Neural cell (in vitro differentiated cells): Measurements from ENCODE around the gene EGLN1.

Experiments
- EP300 ChIP-seq: fragments of 450-650 bp; conservative IDR thresholded peaks from 2 replicates; pipeline ENCODE4 v1.6.1; 2014; ENCODE audit warnings: antibody characterized with exemption, mild to moderate bottlenecking, moderate library complexity; ENCODE audit not compliant: poor library complexity, severe bottlenecking
- EZH2 ChIP-seq: fragments of 200-600, 300-800 bp; shearing (Covaris generic), sonication (generic); IDR thresholded peaks from 2 replicates; pipeline ENCODE4 v1.6.1; 2014; ENCODE audit warnings: antibody characterized with exemption, low read length, borderline replicate concordance, mild to moderate bottlenecking; ENCODE audit not compliant: insufficient read depth, poor library complexity, severe bottlenecking
- MXI1 ChIP-seq: fragments of 450-650 bp; conservative IDR thresholded peaks from 2 replicates; pipeline ENCODE4 v1.6.1; 2014; ENCODE audit warnings: antibody characterized with exemption, mild to moderate bottlenecking; ENCODE audit not compliant: poor library complexity, severe bottlenecking
- POLR2AphosphoS5 ChIP-seq: IDR thresholded peaks from 2 replicates; pipeline ENCODE4 v1.6.1; 2012
- RAD21 ChIP-seq: fragments of 450-650 bp; conservative IDR thresholded peaks from 2 replicates; pipeline ENCODE4 v1.6.1; 2014; ENCODE audit warnings: antibody characterized with exemption, mild to moderate bottlenecking, moderate library complexity
- SMC3 ChIP-seq: fragments of 450-650 bp; conservative IDR thresholded peaks from 2 replicates; pipeline ENCODE4 v1.6.1; 2014; ENCODE audit warnings: antibody characterized with exemption, mild to moderate bottlenecking, moderate library complexity; ENCODE audit not compliant: poor library complexity
- TAF1 ChIP-seq: IDR thresholded peaks from 2 replicates; pipeline ENCODE4 v1.6.1; 2012; ENCODE audit warnings: low read depth
- TF ChIP-seq, protein P1 (sequence below): fragments of 450-650 bp; IDR thresholded peaks from 2 replicates; pipeline ENCODE4 v1.5.1; 2014; ENCODE audit warnings: antibody characterized with exemption, mild to moderate bottlenecking, moderate library complexity; ENCODE audit not compliant: poor library complexity, severe bottlenecking
- TF ChIP-seq, protein P2 (sequence below): IDR thresholded peaks from 2 replicates; pipeline ENCODE4 v1.6.1; 2012; ENCODE audit warnings: borderline replicate concordance

DNA sequence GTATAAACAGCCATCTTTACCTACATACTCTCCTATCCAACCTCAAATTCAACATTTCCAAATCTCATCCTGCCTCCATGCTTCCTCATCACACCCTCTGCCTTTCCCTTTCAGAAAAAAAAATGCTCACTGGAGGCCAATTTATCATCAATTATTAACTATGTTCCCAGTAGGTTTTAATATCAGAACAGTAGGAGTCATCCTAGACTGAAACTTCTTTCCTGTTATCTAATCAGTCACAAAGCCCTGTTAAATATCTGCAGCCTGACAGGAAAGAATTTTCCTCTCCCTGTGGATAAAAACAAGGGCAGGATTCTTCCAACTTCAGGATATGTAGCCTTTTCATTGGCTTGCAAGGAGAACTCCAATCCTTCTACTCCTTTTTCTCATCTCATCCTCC, 28.4 kb downstream of the EGLN1 start:
- TF ChIP-seq, protein P1, sequence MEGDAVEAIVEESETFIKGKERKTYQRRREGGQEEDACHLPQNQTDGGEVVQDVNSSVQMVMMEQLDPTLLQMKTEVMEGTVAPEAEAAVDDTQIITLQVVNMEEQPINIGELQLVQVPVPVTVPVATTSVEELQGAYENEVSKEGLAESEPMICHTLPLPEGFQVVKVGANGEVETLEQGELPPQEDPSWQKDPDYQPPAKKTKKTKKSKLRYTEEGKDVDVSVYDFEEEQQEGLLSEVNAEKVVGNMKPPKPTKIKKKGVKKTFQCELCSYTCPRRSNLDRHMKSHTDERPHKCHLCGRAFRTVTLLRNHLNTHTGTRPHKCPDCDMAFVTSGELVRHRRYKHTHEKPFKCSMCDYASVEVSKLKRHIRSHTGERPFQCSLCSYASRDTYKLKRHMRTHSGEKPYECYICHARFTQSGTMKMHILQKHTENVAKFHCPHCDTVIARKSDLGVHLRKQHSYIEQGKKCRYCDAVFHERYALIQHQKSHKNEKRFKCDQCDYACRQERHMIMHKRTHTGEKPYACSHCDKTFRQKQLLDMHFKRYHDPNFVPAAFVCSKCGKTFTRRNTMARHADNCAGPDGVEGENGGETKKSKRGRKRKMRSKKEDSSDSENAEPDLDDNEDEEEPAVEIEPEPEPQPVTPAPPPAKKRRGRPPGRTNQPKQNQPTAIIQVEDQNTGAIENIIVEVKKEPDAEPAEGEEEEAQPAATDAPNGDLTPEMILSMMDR, result no peak
- no peak for TF ChIP-seq EZH2
- TF ChIP-seq TAF1, result no peak
- no peak for TF ChIP-seq RAD21
- TF ChIP-seq, protein P2, sequence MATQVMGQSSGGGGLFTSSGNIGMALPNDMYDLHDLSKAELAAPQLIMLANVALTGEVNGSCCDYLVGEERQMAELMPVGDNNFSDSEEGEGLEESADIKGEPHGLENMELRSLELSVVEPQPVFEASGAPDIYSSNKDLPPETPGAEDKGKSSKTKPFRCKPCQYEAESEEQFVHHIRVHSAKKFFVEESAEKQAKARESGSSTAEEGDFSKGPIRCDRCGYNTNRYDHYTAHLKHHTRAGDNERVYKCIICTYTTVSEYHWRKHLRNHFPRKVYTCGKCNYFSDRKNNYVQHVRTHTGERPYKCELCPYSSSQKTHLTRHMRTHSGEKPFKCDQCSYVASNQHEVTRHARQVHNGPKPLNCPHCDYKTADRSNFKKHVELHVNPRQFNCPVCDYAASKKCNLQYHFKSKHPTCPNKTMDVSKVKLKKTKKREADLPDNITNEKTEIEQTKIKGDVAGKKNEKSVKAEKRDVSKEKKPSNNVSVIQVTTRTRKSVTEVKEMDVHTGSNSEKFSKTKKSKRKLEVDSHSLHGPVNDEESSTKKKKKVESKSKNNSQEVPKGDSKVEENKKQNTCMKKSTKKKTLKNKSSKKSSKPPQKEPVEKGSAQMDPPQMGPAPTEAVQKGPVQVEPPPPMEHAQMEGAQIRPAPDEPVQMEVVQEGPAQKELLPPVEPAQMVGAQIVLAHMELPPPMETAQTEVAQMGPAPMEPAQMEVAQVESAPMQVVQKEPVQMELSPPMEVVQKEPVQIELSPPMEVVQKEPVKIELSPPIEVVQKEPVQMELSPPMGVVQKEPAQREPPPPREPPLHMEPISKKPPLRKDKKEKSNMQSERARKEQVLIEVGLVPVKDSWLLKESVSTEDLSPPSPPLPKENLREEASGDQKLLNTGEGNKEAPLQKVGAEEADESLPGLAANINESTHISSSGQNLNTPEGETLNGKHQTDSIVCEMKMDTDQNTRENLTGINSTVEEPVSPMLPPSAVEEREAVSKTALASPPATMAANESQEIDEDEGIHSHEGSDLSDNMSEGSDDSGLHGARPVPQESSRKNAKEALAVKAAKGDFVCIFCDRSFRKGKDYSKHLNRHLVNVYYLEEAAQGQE, result no peak
- TF ChIP-seq POLR2AphosphoS5, result no peak
- no peak for TF ChIP-seq MXI1
- no peak for TF ChIP-seq SMC3
- no peak for TF ChIP-seq EP300
